Colonic mucosa (tissue), 4 donors: Measurements from ENCODE around the gene ARVCF. TPM values are rescaled to one million over a fixed set of nuclear protein-coding genes. Genes with fewer than 3 reads are reported as not detected.

Experiments used
- DNase-seq: peaks from one replicate; pipeline ENCODE4 v3.0.0-alpha.2; 2020
- H3K27ac ChIP-seq: fragments of 200-600 bp; one replicate; pipeline ENCODE4 v1.8.0; 2021
- H3K27me3 ChIP-seq: fragments of 200-600 bp; one replicate; pipeline ENCODE4 v1.8.0; 2021
- H3K36me3 ChIP-seq: fragments of 200-600 bp; one replicate; pipeline ENCODE4 v1.8.0; 2021
- H3K4me1 ChIP-seq: fragments of 200-600 bp; one replicate; pipeline ENCODE4 v1.8.0; 2021; ENCODE audit warnings: mild to moderate bottlenecking
- H3K4me3 ChIP-seq: fragments of 200-600 bp; one replicate; pipeline ENCODE4 v1.8.0; 2021
- H3K9ac ChIP-seq, 2 donors: one replicate each; pipeline ENCODE4 v1.7.0; 2013; ENCODE audit warnings: control low read depth in 2 of 2, low read depth in 2 of 2, low read length in 2 of 2
- H3K9me3 ChIP-seq: fragments of 200-600 bp; one replicate; pipeline ENCODE4 v1.8.0; 2021
- CTCF ChIP-seq: fragments of 200-600 bp; IDR thresholded peaks from one replicate; pipeline ENCODE4 v1.8.0; 2022; ENCODE audit warnings: antibody characterized with exemption, mild to moderate bottlenecking
- intact Hi-C: fragments of 100-400 bp; cut with DNase I; formaldehyde crosslinking; loops from one replicate; pipeline ENCODE4 v1.14.1; 2022
- total RNA-seq, 2 donors: library from RNA; stranded (reverse); fragmentation: NEBNext Ultra II Directional in 1 of 2; extraction: Animal tissue kit (Norgen Biotek cat#: 25700) in 1 of 2; gene quantifications; one replicate each; pipeline ENCODE4 v1.2.1, GENCODE V29; 2021
- donor health status: healthy.
- donor health status: DM: no; HTN: no; CAD: no.
- donor health status: DM: no; HTN: no; CAD: no.

ARVCF gene
- total RNA-seq, 2 donors from 2014 or later, result 11.7 to 18.5 TPM

GRCh38 chr22:20063271-20064139 is 46.9 kb upstream of the ARVCF start:
- DNase-seq, result no peak
- H3K27me3 ChIP-seq, result no peaks in the 10 kb centered on the region
- no peaks in the 10 kb centered on the region for H3K36me3 ChIP-seq
- no peak overlapping the region for H3K27ac ChIP-seq
- H3K4me1 ChIP-seq, result no peaks in the 10 kb centered on the region
- intact Hi-C loops, result no loop called here
- H3K4me3 ChIP-seq, result no peak overlapping the region
- TF ChIP-seq CTCF, result no peak
- H3K9me3 ChIP-seq, result no peaks in the 10 kb centered on the region
- H3K9ac ChIP-seq, result no peak overlapping the region

- Histone ChIP-seq H3K27me3 (no peaks in the 10 kb centered on the region), H3K9ac (no peak overlapping the region), H3K4me1 (no peaks in the 10 kb centered on the region), H3K36me3 (no peaks in the 10 kb centered on the region), H3K4me3 (no peak overlapping the region), H3K9me3 (no peaks in the 10 kb centered on the region), H3K27ac (no peak overlapping the region)
- no peak for DNase-seq
- intact Hi-C loops, result no loop called here
- no peak for TF ChIP-seq CTCF
Measured at GRCh38 chr22:20062766-20063083, 46.1 kb upstream of the ARVCF start.

- Histone ChIP-seq H3K36me3 (no peaks in the 10 kb centered on the region), H3K27me3 (no peaks in the 10 kb centered on the region), H3K9me3 (no peaks in the 10 kb centered on the region), H3K9ac (no peak overlapping the region), H3K4me3 (no peak overlapping the region), H3K27ac (no peak overlapping the region), H3K4me1 (no peaks in the 10 kb centered on the region)
- DNase-seq, result no peak
- TF ChIP-seq CTCF, result no peak
- intact Hi-C loops, result no loop called here
Measured at GRCh38 chr22:20062043-20062765, 45.6 kb upstream of the ARVCF start.

- Histone ChIP-seq H3K4me1 (no peaks in the 10 kb centered on the region), H3K36me3 (no peaks in the 10 kb centered on the region), H3K9me3 (no peaks in the 10 kb centered on the region), H3K4me3 (no peak overlapping the region), H3K27ac (no peak overlapping the region), H3K9ac (no peak overlapping the region), H3K27me3 (no peaks in the 10 kb centered on the region)
- TF ChIP-seq CTCF, result no peak
- intact Hi-C loops, result no loop called here
- no peak for DNase-seq
Measured at GRCh38 chr22:20061481-20061861, 44.8 kb upstream of the ARVCF start.

GRCh38 chr22:20060700-20061480 is 44.3 kb upstream of the ARVCF start:
- no peaks in the 10 kb centered on the region for H3K36me3 ChIP-seq
- no peaks in the 10 kb centered on the region for H3K27me3 ChIP-seq
- no peaks in the 10 kb centered on the region for H3K4me1 ChIP-seq
- intact Hi-C loops, result no loop called here
- no peak overlapping the region for H3K27ac ChIP-seq
- no peak for TF ChIP-seq CTCF
- no peaks in the 10 kb centered on the region for H3K9me3 ChIP-seq
- DNase-seq, result no peak
- no peak overlapping the region for H3K4me3 ChIP-seq
- H3K9ac ChIP-seq, result no peak overlapping the region
